Measurements from ENCODE around the gene METAP1.
"Not testable (repeated sequence)": the region's sequence is repeated elsewhere in the genome, so short reads cannot be mapped to it uniquely, and the experiment has no call there.

The METAP1 gene

GRCh38 chr4:99061048-99061700 lies 65.7 kb downstream of the METAP1 start:
- no peak for DNase-seq

GRCh38 chr4:99062120-99062519 lies 66.6 kb downstream of the METAP1 start:
- DNase-seq = no peak

GRCh38 chr4:99065521-99065920 lies 70.0 kb downstream of the METAP1 start:
- DNase-seq = not testable (repeated sequence)

GRCh38 chr4:99067617-99068016 lies 72.1 kb downstream of the METAP1 start:
- no peak for DNase-seq

GRCh38 chr4:99071159-99071558 lies 75.6 kb downstream of the METAP1 start:
- DNase-seq = no peak

GRCh38 chr4:99074816-99075215 lies 79.3 kb downstream of the METAP1 start:
- DNase-seq = no peak

- DNase-seq = no peak
Observed at GRCh38 chr4:99076292-99076976, 80.9 kb downstream of the METAP1 start.

- no peak for DNase-seq
Observed at GRCh38 chr4:99077177-99077576, 81.7 kb downstream of the METAP1 start.

GRCh38 chr4:99078336-99078735 lies 82.8 kb downstream of the METAP1 start:
- DNase-seq = no peak

- no peak for DNase-seq
Observed at GRCh38 chr4:99078931-99079624, 83.6 kb downstream of the METAP1 start.

GRCh38 chr4:99079625-99080295 lies 84.2 kb downstream of the METAP1 start:
- no peak for DNase-seq

- DNase-seq = not testable (repeated sequence)
Observed at GRCh38 chr4:99080869-99081268, 85.3 kb downstream of the METAP1 start.

GRCh38 chr4:99082192-99082591 lies 86.7 kb downstream of the METAP1 start:
- no peak for DNase-seq

GRCh38 chr4:99084595-99084994 lies 89.1 kb downstream of the METAP1 start:
- no peak for DNase-seq

GRCh38 chr4:99088023-99088449 lies 92.5 kb downstream of the METAP1 start:
- peak in 1 of 2 donors; percentile 21 for DNase-seq

GRCh38 chr4:99088481-99089365 lies 93.2 kb downstream of the METAP1 start, which contains the start of gene ADH5:
Gene ADH5 (minus strand): TSS chr4:99088788. CDS start chr4:99088700, 88 bp downstream.
- peak; percentile 87 to 92 for DNase-seq

- DNase-seq = no peak
Observed at GRCh38 chr4:99090481-99091215, 95.1 kb downstream of the METAP1 start.

GRCh38 chr4:99091216-99091575 lies 95.7 kb downstream of the METAP1 start:
- no peak for DNase-seq

- not testable (repeated sequence) for DNase-seq
Observed at GRCh38 chr4:99091841-99092240, 96.3 kb downstream of the METAP1 start.

GRCh38 chr4:99099311-99099710 lies 103.8 kb downstream of the METAP1 start:
- no peak for DNase-seq

- DNase-seq = not testable (repeated sequence)
Observed at GRCh38 chr4:99099814-99100213, 104.3 kb downstream of the METAP1 start.

- DNase-seq = no peak
Observed at GRCh38 chr4:99100876-99101275, 105.4 kb downstream of the METAP1 start.
